K562 (cell line): ENCODE results near the gene CD36. TPM values are rescaled to one million over a fixed set of nuclear protein-coding genes. Genes with fewer than 3 reads are reported as not detected.

Source experiments
- ATAC-seq: fragments of 200-7000 bp; cut with Tn5 transposase; 3 replicates; pipeline ENCODE4 v1.9.1; 2020; ENCODE audit warnings: moderate library complexity
- BruUV-seq: library from RNA; stranded (reverse); fragments of 400-500 nt; replicated peaks from 2 replicates; lab custom pipeline; 2021; lab: Mats Ljungman, UMichigan
- CTCF ChIA-PET: fragments of 300-600 bp; formaldehyde crosslinking; extraction: SDS; loops from one replicate; lab custom pipeline; 2021; ENCODE audit warnings: low intra/inter-chr PET ratio; lab: Yijun Ruan, JAX
- POLR2A ChIA-PET: fragments of 300-600, 350-650 bp; sonication (Branson Sonifier 250); formaldehyde crosslinking; extraction: SDS; loops from one replicate; lab custom pipeline; 2021; ENCODE audit warnings: antibody characterized with exemption, inconsistent platforms; lab: Yijun Ruan, JAX
- DNase-seq, 4 experiments: peaks; one replicate each; pipeline versions ENCODE4 v3.0.0 to v3.0.0-alpha.2; 2011 to 2018; ENCODE audit warnings: low spot score in 3 of 4, mixed read lengths in 3 of 4; ENCODE audit errors: extremely low read depth in 1 of 4
- FAIRE-seq: peaks from 2 replicates; lab custom pipeline; 2011; peaks lifted over from hg19 to GRCh38; lab: Jason Lieb, UNC
- H2AFZ ChIP-seq: 2 replicates; pipeline ENCODE4 v1.6.0; 2011; ENCODE audit warnings: low read depth, low read length, control low read depth, inconsistent platforms
- H3K27ac ChIP-seq: fragments of 200-600 bp; 3 replicates; pipeline ENCODE4 v1.8.0; 2011; ENCODE audit warnings: low read depth, mild to moderate bottlenecking, control low read depth, inconsistent platforms, low read length, moderate library complexity, mixed read lengths; ENCODE audit errors: extremely low read depth
- H3K27me3 ChIP-seq, 2 experiments: fragments of 300-600 bp in 1 of 2; 2 replicates in 1 of 2; 3 replicates in 1 of 2; pipeline versions ENCODE4 v1.6.0 to v1.8.0; 2011; ENCODE audit warnings: inconsistent platforms in 2 of 2, low read length in 2 of 2, mild to moderate bottlenecking in 1 of 2, mixed read lengths in 1 of 2, moderate library complexity in 1 of 2; ENCODE audit not compliant: control insufficient read depth in 2 of 2, insufficient read depth in 2 of 2
- H3K36me3 ChIP-seq: fragments of 300-600 bp; 3 replicates; pipeline ENCODE4 v1.8.0; 2011; ENCODE audit warnings: mild to moderate bottlenecking, low read length, inconsistent platforms; ENCODE audit not compliant: control insufficient read depth, insufficient read depth
- H3K4me1 ChIP-seq, 2 experiments: fragments of 200-600 bp in 1 of 2; replicated peaks in 1 of 2; 2 replicates in 1 of 2; 3 replicates in 1 of 2; pipeline versions ENCODE4 v1.5.1 to v1.8.0; 2011; ENCODE audit warnings: inconsistent platforms in 2 of 2, low read length in 2 of 2, mild to moderate bottlenecking in 1 of 2, mixed read lengths in 1 of 2, moderate library complexity in 1 of 2; ENCODE audit not compliant: control insufficient read depth in 2 of 2, insufficient read depth in 2 of 2
- H3K4me2 ChIP-seq: 2 replicates; pipeline ENCODE4 v1.6.1; 2011; ENCODE audit warnings: low read length, control low read depth, inconsistent platforms, mixed read lengths; ENCODE audit not compliant: insufficient read depth
- H3K4me3 ChIP-seq: fragments of 200-600 bp; sonication (generic), shearing (Covaris generic); 2 replicates; pipeline ENCODE4 v1.5.1; 2016; ENCODE audit warnings: control low read depth, inconsistent platforms
- H3K79me2 ChIP-seq: fragments of 200-600 bp; 3 replicates; pipeline ENCODE4 v1.8.0; 2011; ENCODE audit warnings: low read length, inconsistent platforms; ENCODE audit not compliant: control insufficient read depth, insufficient read depth
- H3K9ac ChIP-seq, 2 experiments: 2 replicates each; pipeline versions ENCODE4 v1.6.0 to v1.6.1; 2011; ENCODE audit warnings: low read depth in 2 of 2, low read length in 2 of 2, control low read depth in 1 of 2, inconsistent platforms in 1 of 2, mild to moderate bottlenecking in 1 of 2, mixed read lengths in 1 of 2; ENCODE audit not compliant: insufficient read depth in 1 of 2
- H3K9me1 ChIP-seq: one replicate; pipeline ENCODE4 v1.6.0; 2011; ENCODE audit warnings: inconsistent platforms, mild to moderate bottlenecking, low read length, moderate library complexity; ENCODE audit not compliant: control insufficient read depth, insufficient read depth
- H3K9me3 ChIP-seq: replicated peaks from 2 replicates; pipeline ENCODE4 v1.5.1; 2011; ENCODE audit warnings: low read depth, low read length, inconsistent platforms; ENCODE audit not compliant: control insufficient read depth, insufficient read depth
- H4K20me1 ChIP-seq: replicated peaks from 2 replicates; pipeline ENCODE4 v1.6.1; 2011; ENCODE audit warnings: low read length, inconsistent platforms, mixed read lengths; ENCODE audit not compliant: control insufficient read depth, insufficient read depth
- NUFIP1 ChIP-seq: fragments of 450-650 bp; IDR thresholded peaks from 2 replicates; pipeline ENCODE4 v1.6.1; 2018; ENCODE audit not compliant: partially characterized antibody
- STAG1 ChIP-seq: sonication (generic); formaldehyde crosslinking; IDR thresholded peaks from 2 replicates; pipeline ENCODE4 v1.5.0; 2020; ENCODE audit warnings: missing genetic modification reagents, borderline replicate concordance
- TEAD2 ChIP-seq: fragments of 450-650 bp; IDR thresholded peaks from 2 replicates; pipeline ENCODE4 v1.6.1; 2016; ENCODE audit warnings: missing genetic modification characterization, control low read depth, missing compliant biosample characterization
- ZBTB7A ChIP-seq: IDR thresholded peaks from 2 replicates; pipeline ENCODE4 v1.6.1; 2011; ENCODE audit warnings: low read depth, mild to moderate bottlenecking, low read length, moderate library complexity, borderline replicate concordance; ENCODE audit not compliant: control insufficient read depth
- ZEB2 ChIP-seq: fragments of 450-650 bp; IDR thresholded peaks from 2 replicates; pipeline ENCODE4 v1.6.1; 2016
- ZNF165 ChIP-seq: fragments of 250-450 bp; sonication (Bioruptor Pico); IDR thresholded peaks from 2 replicates; pipeline ENCODE4 v1.4.0; 2020; ENCODE audit warnings: borderline replicate concordance
- ZNF584 ChIP-seq: fragments of 200-800 bp; sonication (Bioruptor generic); IDR thresholded peaks from 2 replicates; pipeline ENCODE4 v1.6.1; 2016; ENCODE audit warnings: low read depth, mild to moderate bottlenecking, missing genetic modification characterization, missing compliant biosample characterization
- WGBS: fragments of 100-300 bp; shearing (Covaris generic); methylation state at CpG from one replicate; pipeline ENCODE4 v1.1.6; 2016; ENCODE audit warnings: low coverage, mixed read lengths; ENCODE audit not compliant: insufficient coverage; ENCODE audit errors: missing lambda C conversion rate; 5-methylcytosine and 5-hydroxymethylcytosine counted together
- in situ Hi-C: fragments of 300-500 bp; cut with MboI; formaldehyde crosslinking; loops from 4 replicates; pipeline ENCODE4 v1.15.0; 2018; ENCODE audit warnings: inconsistent platforms, mixed read lengths
- intact Hi-C: fragments of 100-400 bp; cut with micrococcal nuclease; formaldehyde crosslinking; loops from 2 replicates; pipeline ENCODE4 v1.14.2; 2022
- polyA plus RNA-seq, 8 experiments: library from polyadenylated mRNA; depleted of rRNA in 4 of 8; stranded (reverse) in 5 of 8; unstranded in 3 of 8; fragments of >200 nt; fragmentation: Nextera tagmentation in 2 of 8; fragmentation: Illumina TruSeq in 1 of 8; extraction: Ambion mirVana in 2 of 8; extraction: Trizol in 1 of 8; gene quantifications; 2 replicates each; pipeline versions ENCODE4 v1.2.1 to v1.2.3, GENCODE V29; 2011 to 2014; ENCODE audit warnings: inconsistent platforms in 1 of 8, missing spikeins in 1 of 8
- total RNA-seq, 7 experiments: library from RNA; depleted of rRNA in 6 of 7; stranded (reverse); fragments of >200 nt in 6 of 7; fragmentation: Illumina TruSeq in 2 of 7; extraction: Trizol in 2 of 7; gene quantifications; 2 replicates each; pipeline versions ENCODE4 v1.2.1 to v1.2.3, GENCODE V29; 2011 to 2021; ENCODE audit warnings: low replicate concordance in 1 of 7
- TF ChIP-seq, protein P1 (sequence below): sonication (generic); formaldehyde crosslinking; IDR thresholded peaks from 2 replicates; pipeline ENCODE4 v1.9.0; 2022; ENCODE audit warnings: mild to moderate bottlenecking, missing genetic modification reagents
- TF ChIP-seq, protein P2 (sequence below): sonication (generic); formaldehyde crosslinking; IDR thresholded peaks from 2 replicates; pipeline ENCODE4 v1.8.0; 2022; ENCODE audit warnings: missing genetic modification reagents, mild to moderate bottlenecking, borderline replicate concordance
- TF ChIP-seq, protein P3 (sequence below), 2 experiments: IDR thresholded peaks; 2 replicates each; pipeline ENCODE4 v1.6.1; 2012; ENCODE audit warnings: improper control_type of control experiment in 2 of 2, low read depth in 2 of 2, low read length in 2 of 2, borderline replicate concordance in 1 of 2

CD36 gene
- total and polyA plus RNA-seq, 9 of the 15 experiments (the other 6 are each of a cell fraction or from before 2014, with no cell fraction given) = 0.09 to 4.0 (median 0.42) TPM

DNA sequence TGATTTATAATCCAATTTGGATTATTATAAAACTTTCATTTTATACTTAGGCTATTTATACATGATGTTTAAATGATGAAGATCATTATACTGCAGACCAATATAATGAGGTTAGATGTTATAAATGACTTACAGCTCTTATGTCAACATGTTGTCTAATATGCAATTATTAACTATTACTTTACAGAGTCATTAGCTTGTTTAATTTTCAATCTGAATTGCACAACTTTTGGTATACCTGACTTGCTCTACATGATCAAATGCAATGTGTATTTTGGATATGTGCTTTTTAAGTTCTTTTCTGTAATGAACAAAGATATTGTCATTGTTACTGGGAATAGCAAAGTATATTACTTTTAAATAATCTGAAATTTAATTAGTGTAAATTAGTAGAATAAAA is 569 bp downstream of the CD36 start:
- DNase-seq (no peak), FAIRE-seq (no peak), ATAC-seq (no peak)
- no peaks in the 10 kb centered on the region for H3K36me3 ChIP-seq
- no peaks in the 10 kb centered on the region for H3K4me1 ChIP-seq
- H3K4me2 ChIP-seq = no peak overlapping the region
- H3K27me3 ChIP-seq = no peaks in the 10 kb centered on the region
- in situ Hi-C loops = no loop called here
- no peaks in the 10 kb centered on the region for H4K20me1 ChIP-seq
- POLR2A ChIA-PET = no interaction called here
- H3K79me2 ChIP-seq = no peaks in the 10 kb centered on the region
- H3K4me3 ChIP-seq = no peak overlapping the region
- BruUV-seq = no TSS peak
- intact Hi-C loops = no loop called here
- no peak overlapping the region for H3K27ac ChIP-seq
- TF ChIP-seq NUFIP1 (no peak), ZEB2 (no peak), ZNF165 (CRISPR knock-in tag) (no peak)
- TF ChIP-seq, protein P1, sequence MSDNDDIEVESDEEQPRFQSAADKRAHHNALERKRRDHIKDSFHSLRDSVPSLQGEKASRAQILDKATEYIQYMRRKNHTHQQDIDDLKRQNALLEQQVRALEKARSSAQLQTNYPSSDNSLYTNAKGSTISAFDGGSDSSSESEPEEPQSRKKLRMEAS = no peak
- CTCF ChIA-PET = no interaction called here
- H2AFZ ChIP-seq = no peak overlapping the region
- H3K9ac ChIP-seq = no peak overlapping the region
- no peaks in the 10 kb centered on the region for H3K9me1 ChIP-seq
- no peaks in the 10 kb centered on the region for H3K9me3 ChIP-seq

DNA sequence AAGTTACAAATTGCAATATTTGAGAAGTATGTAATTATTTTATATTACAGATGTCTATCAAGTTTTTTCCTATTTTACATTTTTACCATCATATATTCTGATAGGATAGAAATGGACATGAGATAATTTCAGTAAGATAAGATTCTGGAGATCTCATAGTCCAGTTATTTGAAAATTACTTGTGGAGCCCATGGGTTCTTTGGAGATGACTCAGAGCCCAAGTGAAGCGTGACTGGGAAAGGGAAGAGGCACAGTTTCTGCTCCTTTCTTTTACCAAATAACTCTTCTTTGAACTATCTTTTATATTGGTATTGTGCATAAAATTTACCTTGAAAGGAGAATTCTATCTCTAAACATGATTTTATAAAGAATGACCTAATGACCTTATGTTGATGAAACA is 2.4 kb downstream of the CD36 start:
- no peak overlapping the region for H3K27ac ChIP-seq
- TF ChIP-seq, protein P2, sequence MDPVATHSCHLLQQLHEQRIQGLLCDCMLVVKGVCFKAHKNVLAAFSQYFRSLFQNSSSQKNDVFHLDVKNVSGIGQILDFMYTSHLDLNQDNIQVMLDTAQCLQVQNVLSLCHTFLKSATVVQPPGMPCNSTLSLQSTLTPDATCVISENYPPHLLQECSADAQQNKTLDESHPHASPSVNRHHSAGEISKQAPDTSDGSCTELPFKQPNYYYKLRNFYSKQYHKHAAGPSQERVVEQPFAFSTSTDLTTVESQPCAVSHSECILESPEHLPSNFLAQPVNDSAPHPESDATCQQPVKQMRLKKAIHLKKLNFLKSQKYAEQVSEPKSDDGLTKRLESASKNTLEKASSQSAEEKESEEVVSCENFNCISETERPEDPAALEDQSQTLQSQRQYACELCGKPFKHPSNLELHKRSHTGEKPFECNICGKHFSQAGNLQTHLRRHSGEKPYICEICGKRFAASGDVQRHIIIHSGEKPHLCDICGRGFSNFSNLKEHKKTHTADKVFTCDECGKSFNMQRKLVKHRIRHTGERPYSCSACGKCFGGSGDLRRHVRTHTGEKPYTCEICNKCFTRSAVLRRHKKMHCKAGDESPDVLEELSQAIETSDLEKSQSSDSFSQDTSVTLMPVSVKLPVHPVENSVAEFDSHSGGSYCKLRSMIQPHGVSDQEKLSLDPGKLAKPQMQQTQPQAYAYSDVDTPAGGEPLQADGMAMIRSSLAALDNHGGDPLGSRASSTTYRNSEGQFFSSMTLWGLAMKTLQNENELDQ = no peak
- TF ChIP-seq STAG1 (CRISPR knock-in tag) (no peak), TEAD2 (tag) (no peak), ZNF584 (CRISPR knock-in tag) (no peak), ZBTB7A (no peak)
- TF ChIP-seq, protein P3, sequence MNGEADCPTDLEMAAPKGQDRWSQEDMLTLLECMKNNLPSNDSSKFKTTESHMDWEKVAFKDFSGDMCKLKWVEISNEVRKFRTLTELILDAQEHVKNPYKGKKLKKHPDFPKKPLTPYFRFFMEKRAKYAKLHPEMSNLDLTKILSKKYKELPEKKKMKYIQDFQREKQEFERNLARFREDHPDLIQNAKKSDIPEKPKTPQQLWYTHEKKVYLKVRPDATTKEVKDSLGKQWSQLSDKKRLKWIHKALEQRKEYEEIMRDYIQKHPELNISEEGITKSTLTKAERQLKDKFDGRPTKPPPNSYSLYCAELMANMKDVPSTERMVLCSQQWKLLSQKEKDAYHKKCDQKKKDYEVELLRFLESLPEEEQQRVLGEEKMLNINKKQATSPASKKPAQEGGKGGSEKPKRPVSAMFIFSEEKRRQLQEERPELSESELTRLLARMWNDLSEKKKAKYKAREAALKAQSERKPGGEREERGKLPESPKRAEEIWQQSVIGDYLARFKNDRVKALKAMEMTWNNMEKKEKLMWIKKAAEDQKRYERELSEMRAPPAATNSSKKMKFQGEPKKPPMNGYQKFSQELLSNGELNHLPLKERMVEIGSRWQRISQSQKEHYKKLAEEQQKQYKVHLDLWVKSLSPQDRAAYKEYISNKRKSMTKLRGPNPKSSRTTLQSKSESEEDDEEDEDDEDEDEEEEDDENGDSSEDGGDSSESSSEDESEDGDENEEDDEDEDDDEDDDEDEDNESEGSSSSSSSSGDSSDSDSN (IDR thresholded peaks at IDR 0.05; ENCODE audit: borderline replicate concordance in 1 of 2, low read depth in 2 of 2, low read length in 2 of 2) = no peak
- no peaks in the 10 kb centered on the region for H4K20me1 ChIP-seq
- H3K9me3 ChIP-seq = no peaks in the 10 kb centered on the region
- no TSS peak for BruUV-seq
- no peak overlapping the region for H3K9ac ChIP-seq
- in situ Hi-C loops (no loop called here), intact Hi-C loops (no loop called here)
- no peak overlapping the region for H2AFZ ChIP-seq
- H3K36me3 ChIP-seq = no peaks in the 10 kb centered on the region
- FAIRE-seq (no peak), DNase-seq (no peak), ATAC-seq (no peak)
- H3K27me3 ChIP-seq = no peaks in the 10 kb centered on the region
- no peak overlapping the region for H3K4me3 ChIP-seq
- no peaks in the 10 kb centered on the region for H3K4me1 ChIP-seq
- H3K4me2 ChIP-seq = no peak overlapping the region
- H3K9me1 ChIP-seq = no peaks in the 10 kb centered on the region
- H3K79me2 ChIP-seq = no peaks in the 10 kb centered on the region
- CTCF ChIA-PET = no interaction called here
- POLR2A ChIA-PET = no interaction called here
- WGBS = 7% methylated on average over 1 of the region's 1 CpG
